Small intestine (tissue), 7 donors: Measurements from ENCODE around the gene RCE1. TPM values are rescaled to one million over a fixed set of nuclear protein-coding genes. Genes with fewer than 3 reads are reported as not detected.

Source experiments
- DNase-seq, 2 donors: peaks; one replicate each; pipeline versions ENCODE4 v3.0.0 to v3.0.0-alpha.2; 2013
- FAIRE-seq: peaks from 2 replicates; lab custom pipeline; 2012; peaks lifted over from hg19 to GRCh38; lab: Jason Lieb, UNC
- H3K27ac ChIP-seq, 3 donors: one replicate each; pipeline ENCODE4 v1.5.1; 2013; ENCODE audit warnings: low read length in 2 of 3, mild to moderate bottlenecking in 2 of 3, control low read depth in 1 of 3, inconsistent platforms in 1 of 3, low read depth in 1 of 3, moderate library complexity in 1 of 3
- H3K27me3 ChIP-seq, 3 donors: one replicate each; pipeline ENCODE4 v1.6.1; 2013; ENCODE audit warnings: low read length in 3 of 3, inconsistent platforms in 1 of 3; ENCODE audit not compliant: control insufficient read depth in 3 of 3, insufficient read depth in 3 of 3
- H3K36me3 ChIP-seq, 3 donors: one replicate each; pipeline ENCODE4 v1.6.1; 2013; ENCODE audit warnings: low read length in 3 of 3, inconsistent platforms in 1 of 3, low read depth in 1 of 3, mild to moderate bottlenecking in 1 of 3, moderate library complexity in 1 of 3; ENCODE audit not compliant: control insufficient read depth in 3 of 3, insufficient read depth in 2 of 3
- H3K4me1 ChIP-seq, 3 donors: one replicate each; pipeline ENCODE4 v1.6.1; 2013; ENCODE audit warnings: low read length in 2 of 3, inconsistent platforms in 1 of 3, low read depth in 1 of 3, mild to moderate bottlenecking in 1 of 3, moderate library complexity in 1 of 3; ENCODE audit not compliant: control insufficient read depth in 3 of 3, insufficient read depth in 2 of 3
- H3K4me3 ChIP-seq, 3 donors: one replicate each; pipeline ENCODE4 v1.5.1; 2013; ENCODE audit warnings: low read length in 3 of 3, control low read depth in 1 of 3, inconsistent platforms in 1 of 3, low read depth in 1 of 3, mild to moderate bottlenecking in 1 of 3, moderate library complexity in 1 of 3
- H3K9me3 ChIP-seq, 2 donors: one replicate each; pipeline ENCODE4 v1.6.1; 2013; ENCODE audit warnings: low read depth in 1 of 2, low read length in 1 of 2; ENCODE audit not compliant: control insufficient read depth in 2 of 2, insufficient read depth in 1 of 2
- WGBS, 3 donors: extraction: QIAGEN DNeasy Blood & Tissue Kit; methylation state at CpG; one replicate each; pipeline ENCODE4 v1.1.7; 2013; 5-methylcytosine and 5-hydroxymethylcytosine counted together
- polyA plus RNA-seq, 4 donors: library from polyadenylated mRNA; stranded (reverse) in 3 of 4; unstranded in 1 of 4; fragments of 200-250 nt in 3 of 4; fragments of 120-200 nt in 1 of 4; gene quantifications; one replicate each; pipeline versions ENCODE4 v1.2.1 to v1.2.3, GENCODE V29; 2013
- donor health status: healthy with polysubstance abuse.
- donor health status: control.
- donor health status: control.
- donor health status: Bipolar disorder and iron deficiency.
- donor health status: healthy.

RCE1 gene
- polyA plus RNA-seq, 4 donors = 15.1 to 26.9 (median 20.7) TPM

- H3K27ac ChIP-seq = no peak overlapping the region
- DNase-seq = no peak
- no peak for FAIRE-seq
- peaks cover 0 to 42% (median 0%) of the 10 kb centered on the region in 3 donors for H3K36me3 ChIP-seq
- no peaks in the 10 kb centered on the region for H3K27me3 ChIP-seq
- H3K9me3 ChIP-seq = no peaks in the 10 kb centered on the region
- 83 to 89% (median 87%) methylated on average over 4 of the region's 4 CpGs for WGBS, 3 donors
- peaks cover 4 to 18% (median 11%) of the 10 kb centered on the region in 3 donors for H3K4me1 ChIP-seq
- H3K4me3 ChIP-seq = no peak overlapping the region
These were observed 2.7 kb upstream of the RCE1 start for GRCh38 chr11:66840317-66841091.

- peak overlapping the region in 1 of 3 donors; percentile 99 for H3K4me3 ChIP-seq
- H3K9me3 ChIP-seq = no peaks in the 10 kb centered on the region
- peaks cover 0 to 51% (median 0%) of the 10 kb centered on the region in 3 donors for H3K36me3 ChIP-seq
- WGBS, 3 donors = 84 to 85% (median 85%) methylated on average over 7 of the region's 7 CpGs
- FAIRE-seq (no peak), DNase-seq (no peak)
- H3K27me3 ChIP-seq = no peaks in the 10 kb centered on the region
- peaks cover 4 to 18% (median 11%) of the 10 kb centered on the region in 3 donors for H3K4me1 ChIP-seq
- no peak overlapping the region for H3K27ac ChIP-seq
These were observed 1.4 kb upstream of the RCE1 start for GRCh38 chr11:66841861-66842260.

- H3K4me1 ChIP-seq = peaks cover 4 to 18% (median 11%) of the 10 kb centered on the region in 3 donors
- H3K36me3 ChIP-seq = peaks cover 0 to 56% (median 0%) of the 10 kb centered on the region in 3 donors
- H3K9me3 ChIP-seq = no peaks in the 10 kb centered on the region
- H3K27me3 ChIP-seq = no peaks in the 10 kb centered on the region
- DNase-seq (no peak), FAIRE-seq (no peak)
- H3K4me3 ChIP-seq = peak overlapping the region; percentile 87 to 99 (median 96)
- 1 to 2% (median 2%) methylated on average over 11 of the region's 11 CpGs for WGBS, 3 donors
- H3K27ac ChIP-seq = peak overlapping the region; percentile 95 to 99 (median 98)
These were observed 743 bp upstream of the RCE1 start for GRCh38 chr11:66842501-66842895.

GRCh38 chr11:66843776-66844495 lies 695 bp downstream of the RCE1 start:
- peaks cover 4 to 18% (median 11%) of the 10 kb centered on the region in 3 donors for H3K4me1 ChIP-seq
- FAIRE-seq = no peak
- H3K27ac ChIP-seq = peak overlapping the region; percentile 37 to 98 (median 95)
- no peaks in the 10 kb centered on the region for H3K27me3 ChIP-seq
- peak in 1 of 2 donors; percentile 30 for DNase-seq
- 7 to 16% (median 16%) methylated on average over 16 of the region's 16 CpGs for WGBS, 3 donors
- H3K36me3 ChIP-seq = peaks cover 0 to 61% (median 0%) of the 10 kb centered on the region in 3 donors
- H3K4me3 ChIP-seq = peak overlapping the region; percentile 68 to 96 (median 87)
- no peaks in the 10 kb centered on the region for H3K9me3 ChIP-seq

- DNase-seq (no peak), FAIRE-seq (no peak)
- Histone ChIP-seq H3K36me3 (peaks cover 0 to 63% (median 0%) of the 10 kb centered on the region in 3 donors), H3K4me1 (peaks cover 4 to 18% (median 11%) of the 10 kb centered on the region in 3 donors), H3K9me3 (no peaks in the 10 kb centered on the region), H3K4me3 (no peak overlapping the region), H3K27ac (no peak overlapping the region), H3K27me3 (no peaks in the 10 kb centered on the region)
- WGBS, 3 donors = 89 to 94% (median 92%) methylated on average over 12 of the region's 12 CpGs
These were observed 1.4 kb downstream of the RCE1 start for GRCh38 chr11:66844496-66845142.

GRCh38 chr11:66845143-66845875 lies 2.1 kb downstream of the RCE1 start:
- Histone ChIP-seq H3K9me3 (no peaks in the 10 kb centered on the region), H3K4me1 (peaks cover 4 to 18% (median 11%) of the 10 kb centered on the region in 3 donors), H3K27me3 (no peaks in the 10 kb centered on the region), H3K27ac (no peak overlapping the region), H3K4me3 (no peak overlapping the region), H3K36me3 (peaks cover 0 to 63% (median 0%) of the 10 kb centered on the region in 3 donors)
- no peak for FAIRE-seq
- 89 to 93% (median 92%) methylated on average over 15 of the region's 15 CpGs for WGBS, 3 donors
- DNase-seq = no peak

- DNase-seq (no peak), FAIRE-seq (no peak)
- WGBS, 3 donors = 85 to 94% (median 91%) methylated on average over 9 of the region's 9 CpGs
These were observed 2.6 kb downstream of the RCE1 start for GRCh38 chr11:66845876-66846212.

More at GRCh38 chr11:66845876-66846212, 2.6 kb downstream of the RCE1 start:
- Histone ChIP-seq H3K4me1 (peaks cover 4 to 18% (median 11%) of the 10 kb centered on the region in 3 donors), H3K27ac (no peak overlapping the region), H3K9me3 (no peaks in the 10 kb centered on the region), H3K36me3 (peaks cover 0 to 66% (median 0%) of the 10 kb centered on the region in 3 donors), H3K27me3 (no peaks in the 10 kb centered on the region), H3K4me3 (no peak overlapping the region)
